OCI-LY3 (cell line): ENCODE measurements around the gene LDLR.

Experiments
- EZH2phosphoT487 ChIP-seq: fragments of 200-600 bp; shearing (Covaris generic); IDR thresholded peaks from 2 replicates; pipeline ENCODE4 v1.6.1; 2018; ENCODE audit warnings: antibody characterized with exemption, mixed run types, low read depth
- TF ChIP-seq, protein P1 (sequence below): fragments of 200-600, 300-600 bp; sonication (generic); IDR thresholded peaks from 2 replicates; pipeline ENCODE4 v1.5.1; 2014; ENCODE audit warnings: antibody characterized with exemption, low read length, low read depth

DNA sequence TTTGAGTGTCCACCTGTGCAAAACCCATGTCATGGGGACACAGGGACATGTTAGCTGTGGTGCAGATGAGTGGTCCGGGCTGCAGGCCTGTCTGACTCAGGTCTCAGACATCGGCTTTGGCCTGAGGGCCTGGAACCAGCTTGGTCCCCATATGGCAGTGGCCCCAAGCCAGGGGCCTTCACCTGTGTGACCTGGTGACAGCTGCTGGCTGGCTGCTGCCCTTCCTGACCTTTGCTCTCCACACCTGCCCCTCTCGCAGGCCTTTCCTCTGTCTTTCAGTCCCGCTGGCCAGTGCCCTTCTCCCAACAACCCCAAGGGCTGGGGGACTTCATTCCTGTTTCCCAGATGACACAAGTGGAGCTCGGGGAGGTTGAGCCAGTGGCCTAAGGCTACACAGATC lies 22.9 kb upstream of the LDLR start:
- TF ChIP-seq, protein P1, sequence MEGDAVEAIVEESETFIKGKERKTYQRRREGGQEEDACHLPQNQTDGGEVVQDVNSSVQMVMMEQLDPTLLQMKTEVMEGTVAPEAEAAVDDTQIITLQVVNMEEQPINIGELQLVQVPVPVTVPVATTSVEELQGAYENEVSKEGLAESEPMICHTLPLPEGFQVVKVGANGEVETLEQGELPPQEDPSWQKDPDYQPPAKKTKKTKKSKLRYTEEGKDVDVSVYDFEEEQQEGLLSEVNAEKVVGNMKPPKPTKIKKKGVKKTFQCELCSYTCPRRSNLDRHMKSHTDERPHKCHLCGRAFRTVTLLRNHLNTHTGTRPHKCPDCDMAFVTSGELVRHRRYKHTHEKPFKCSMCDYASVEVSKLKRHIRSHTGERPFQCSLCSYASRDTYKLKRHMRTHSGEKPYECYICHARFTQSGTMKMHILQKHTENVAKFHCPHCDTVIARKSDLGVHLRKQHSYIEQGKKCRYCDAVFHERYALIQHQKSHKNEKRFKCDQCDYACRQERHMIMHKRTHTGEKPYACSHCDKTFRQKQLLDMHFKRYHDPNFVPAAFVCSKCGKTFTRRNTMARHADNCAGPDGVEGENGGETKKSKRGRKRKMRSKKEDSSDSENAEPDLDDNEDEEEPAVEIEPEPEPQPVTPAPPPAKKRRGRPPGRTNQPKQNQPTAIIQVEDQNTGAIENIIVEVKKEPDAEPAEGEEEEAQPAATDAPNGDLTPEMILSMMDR = no peak
- no peak for TF ChIP-seq EZH2phosphoT487
